Renal cortex interstitium (tissue), 15 donors: ENCODE measurements around the gene ANKRD49. TPM values are rescaled to one million over a fixed set of nuclear protein-coding genes. Genes with fewer than 3 reads are reported as not detected.

ENCODE experiments used
- DNase-seq, 11 donors: peaks; one replicate each; pipeline ENCODE4 v3.0.0-alpha.2; 2013; ENCODE audit warnings: low read depth in 9 of 11, low spot score in 4 of 11; ENCODE audit errors: extremely low read depth in 1 of 11
- long read RNA-seq, 16 experiments: transcript quantifications; one replicate each; lab custom pipeline, GENCODE V29; 2026
- polyA plus RNA-seq, 3 donors: library from polyadenylated mRNA; unstranded; fragments of 120-200 nt; gene quantifications; one replicate each; pipeline ENCODE4 v1.2.1, GENCODE V29; 2013; ENCODE audit not compliant: insufficient read length in 3 of 3

Gene ANKRD49, protein sequence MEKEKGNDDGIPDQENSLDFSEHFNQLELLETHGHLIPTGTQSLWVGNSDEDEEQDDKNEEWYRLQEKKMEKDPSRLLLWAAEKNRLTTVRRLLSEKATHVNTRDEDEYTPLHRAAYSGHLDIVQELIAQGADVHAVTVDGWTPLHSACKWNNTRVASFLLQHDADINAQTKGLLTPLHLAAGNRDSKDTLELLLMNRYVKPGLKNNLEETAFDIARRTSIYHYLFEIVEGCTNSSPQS
- polyA plus RNA-seq, result 10 to 100 TPM; 22.8 to 29.7 (median 24.0) TPM
- long read RNA-seq, donor 1, transcript ANKRD49-208 (2 exons, 3,002 nt), result major isoform, 6 of 14 reads
- long read RNA-seq, donor 1, partial matches to known transcripts, result 7 of 14 reads
- long read RNA-seq, donor 1, other reads (novel, unspliced or antisense), result 0 of 14 reads
- long read RNA-seq, donor 2, transcript ANKRD49-208 (2 exons, 3,002 nt), result major isoform, 6 of 7 reads
- long read RNA-seq, donor 2, partial matches to known transcripts, result 0 of 7 reads
- long read RNA-seq, donor 2, other reads (novel, unspliced or antisense), result 0 of 7 reads
- long read RNA-seq, donor 3, partial matches to known transcripts, result 0 of 10 reads
- long read RNA-seq, donor 3, other reads (novel, unspliced or antisense), result 0 of 10 reads
- long read RNA-seq, donor 4, transcript ANKRD49-208 (2 exons, 3,002 nt), result major isoform, 5 of 10 reads
- long read RNA-seq, donor 4, transcript ANKRD49-210 (3 exons, 2,268 nt), result major isoform, 5 of 10 reads
- long read RNA-seq, donor 4, partial matches to known transcripts, result 0 of 10 reads
- long read RNA-seq, donor 4, other reads (novel, unspliced or antisense), result 0 of 10 reads
- long read RNA-seq, donor 5, result 0 reads
- long read RNA-seq, donor 6, partial matches to known transcripts, result 0 of 9 reads
- long read RNA-seq, donor 6, other reads (novel, unspliced or antisense), result 0 of 9 reads
- long read RNA-seq, donor 7, partial matches to known transcripts, result 0 of 6 reads
- long read RNA-seq, donor 7, other reads (novel, unspliced or antisense), result 0 of 6 reads
- long read RNA-seq, donor 8, transcript ANKRD49-208 (2 exons, 3,002 nt), result major isoform, 14 of 24 reads
- long read RNA-seq, donor 8, partial matches to known transcripts, result 6 of 24 reads
- long read RNA-seq, donor 8, other reads (novel, unspliced or antisense), result 0 of 24 reads
- long read RNA-seq, donor 9, transcript ANKRD49-208 (2 exons, 3,002 nt), result major isoform, 5 of 7 reads
- long read RNA-seq, donor 9, partial matches to known transcripts, result 0 of 7 reads
- long read RNA-seq, donor 9, other reads (novel, unspliced or antisense), result 0 of 7 reads
- long read RNA-seq, donor 10, transcript ANKRD49-208 (2 exons, 3,002 nt), result major isoform, 6 of 12 reads
- long read RNA-seq, donor 10, transcript ANKRD49-210 (3 exons, 2,268 nt), result major isoform, 6 of 12 reads
- long read RNA-seq, donor 10, partial matches to known transcripts, result 0 of 12 reads
- long read RNA-seq, donor 10, other reads (novel, unspliced or antisense), result 0 of 12 reads
- long read RNA-seq, donor 11, transcript ANKRD49-208 (2 exons, 3,002 nt), result major isoform, 5 of 10 reads
- long read RNA-seq, donor 11, partial matches to known transcripts, result 0 of 10 reads
- long read RNA-seq, donor 11, other reads (novel, unspliced or antisense), result 0 of 10 reads
- long read RNA-seq, donor 12, partial matches to known transcripts, result 0 of 5 reads
- long read RNA-seq, donor 12, other reads (novel, unspliced or antisense), result 0 of 5 reads
- long read RNA-seq, donor 13, result 0 reads
- long read RNA-seq, donor 14, transcript ANKRD49-208 (2 exons, 3,002 nt), result major isoform, 11 of 17 reads
- long read RNA-seq, donor 14, transcript ANKRD49-210 (3 exons, 2,268 nt), result minor isoform, 5 of 17 reads
- long read RNA-seq, donor 14, partial matches to known transcripts, result 0 of 17 reads
- long read RNA-seq, donor 14, other reads (novel, unspliced or antisense), result 0 of 17 reads
- long read RNA-seq, donor 15, partial matches to known transcripts, result 0 of 1 reads
- long read RNA-seq, donor 15, other reads (novel, unspliced or antisense), result 0 of 1 reads
- long read RNA-seq, donor 16, transcript ANKRD49-208 (2 exons, 3,002 nt), result major isoform, 12 of 29 reads
- long read RNA-seq, donor 16, transcript ANKRD49-210 (3 exons, 2,268 nt), result major isoform, 12 of 29 reads
- long read RNA-seq, donor 16, partial matches to known transcripts, result 0 of 29 reads
- long read RNA-seq, donor 16, other reads (novel, unspliced or antisense), result 0 of 29 reads

DNA sequence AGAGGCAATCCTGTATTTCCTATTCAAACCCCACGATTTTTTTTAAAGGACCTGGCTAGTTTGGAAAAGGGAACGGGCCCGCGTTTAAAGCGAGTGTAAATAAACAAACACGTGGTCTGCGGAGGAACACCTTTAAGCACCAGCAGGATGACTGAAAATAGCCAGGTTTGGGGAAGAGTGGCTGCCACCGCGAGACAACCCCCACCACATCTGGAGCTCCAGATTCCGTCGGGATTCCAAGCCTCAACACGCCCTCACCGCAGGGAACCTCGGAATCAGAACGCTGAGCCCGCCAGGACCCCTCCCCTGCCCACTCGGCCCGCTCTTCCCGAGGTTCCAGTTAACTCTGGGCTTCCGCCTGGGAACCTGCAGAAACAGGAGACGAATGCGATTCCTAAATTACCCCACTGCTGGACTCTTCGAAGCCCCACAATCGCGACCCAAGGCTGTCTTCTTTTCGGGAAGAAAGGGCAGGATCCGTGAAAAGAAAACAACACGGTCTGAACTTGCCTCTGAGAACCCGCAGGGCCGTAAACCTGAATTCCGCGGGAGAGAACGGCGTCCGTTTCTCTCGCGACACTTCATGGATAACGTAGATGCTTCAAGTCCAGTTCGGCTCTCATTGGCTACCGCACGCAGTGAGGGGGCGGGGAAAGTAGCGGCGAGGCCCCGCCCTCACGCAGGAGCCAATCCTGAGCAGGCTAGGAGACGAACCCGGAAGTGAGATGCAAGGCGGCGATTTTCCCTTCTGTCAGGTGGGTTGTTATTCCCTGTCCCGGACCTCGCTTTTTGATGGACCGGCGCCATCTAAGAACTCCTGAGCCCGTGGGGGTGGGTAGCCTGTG is at the start of gene ANKRD49, which contains the start of gene MRE11:
Gene ANKRD49 (plus strand): TSS at position 704 of the 845 bp plus-strand sequence. CDS start 2,710 bp downstream, outside the sequence.
Gene MRE11 (minus strand): TSS at position 564 of the 845 bp plus-strand sequence. CDS start 1,043 bp downstream, outside the sequence.
- DNase-seq, result peak; percentile 94 to 98 (median 97)

DNA sequence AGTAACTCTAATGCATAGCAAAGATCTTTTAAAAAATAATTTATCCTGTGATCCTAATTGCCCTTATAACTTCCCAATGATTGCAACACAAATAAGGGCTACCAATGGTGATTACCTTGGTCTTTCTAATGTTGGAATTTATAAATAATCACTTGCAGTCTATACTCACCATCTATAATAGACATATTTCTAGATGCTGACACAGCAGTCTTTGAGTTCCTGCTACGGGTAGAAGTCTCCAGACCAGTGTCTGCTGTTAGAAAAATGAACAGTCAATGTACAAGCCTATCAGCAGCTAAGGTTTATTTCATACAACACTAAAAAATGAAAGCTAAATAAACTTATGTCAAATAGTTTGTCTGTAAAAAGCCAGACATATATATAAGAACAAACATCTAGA is 48.1 kb upstream of the ANKRD49 start:
- no peak for DNase-seq

GRCh38 chr11:94447149-94447548 is 46.6 kb upstream of the ANKRD49 start:
- no peak for DNase-seq

GRCh38 chr11:94449029-94449428 is 44.8 kb upstream of the ANKRD49 start:
- DNase-seq, result no peak

- no peak for DNase-seq
Measured at GRCh38 chr11:94449437-94449836, 44.3 kb upstream of the ANKRD49 start.

DNA sequence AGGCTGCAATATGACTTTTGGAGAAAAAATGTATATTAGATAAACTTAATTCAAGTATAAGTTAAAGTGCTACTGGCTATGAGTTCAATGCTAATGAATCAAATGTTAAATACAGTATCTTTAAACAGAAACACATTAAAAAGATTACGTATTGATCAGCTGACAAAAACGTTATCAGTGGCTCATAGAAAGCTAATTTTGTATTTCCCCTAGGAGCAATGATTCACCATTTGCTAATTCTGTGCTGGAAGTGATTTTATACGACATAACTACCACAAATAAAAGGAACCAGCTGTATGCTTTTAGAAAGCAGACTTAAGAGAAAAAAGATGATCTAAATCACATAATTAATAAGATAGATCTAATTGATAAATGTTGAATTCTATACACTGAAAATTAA is 43.7 kb upstream of the ANKRD49 start:
- no peak for DNase-seq

GRCh38 chr11:94452988-94453387 is 40.8 kb upstream of the ANKRD49 start:
- no peak for DNase-seq

DNA sequence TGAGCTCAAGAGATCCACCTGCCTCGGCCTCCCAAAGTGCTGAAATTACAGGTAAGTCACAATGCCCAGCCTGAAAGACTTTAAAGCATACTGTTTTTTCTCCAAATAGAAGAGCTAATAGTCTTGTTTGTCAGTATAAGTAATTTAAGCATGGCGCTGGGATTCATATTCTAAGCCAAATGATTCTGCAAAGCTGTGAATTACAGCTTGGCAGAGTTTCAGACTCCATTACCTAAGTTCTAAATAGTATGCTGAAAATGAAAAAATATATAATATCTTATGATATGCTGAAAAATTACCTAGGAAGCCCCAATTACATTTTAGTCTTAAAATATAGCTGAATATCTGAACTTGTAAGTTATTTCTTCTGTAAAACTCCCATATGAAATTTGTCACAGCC is 39.5 kb upstream of the ANKRD49 start:
- DNase-seq, result no peak

DNA sequence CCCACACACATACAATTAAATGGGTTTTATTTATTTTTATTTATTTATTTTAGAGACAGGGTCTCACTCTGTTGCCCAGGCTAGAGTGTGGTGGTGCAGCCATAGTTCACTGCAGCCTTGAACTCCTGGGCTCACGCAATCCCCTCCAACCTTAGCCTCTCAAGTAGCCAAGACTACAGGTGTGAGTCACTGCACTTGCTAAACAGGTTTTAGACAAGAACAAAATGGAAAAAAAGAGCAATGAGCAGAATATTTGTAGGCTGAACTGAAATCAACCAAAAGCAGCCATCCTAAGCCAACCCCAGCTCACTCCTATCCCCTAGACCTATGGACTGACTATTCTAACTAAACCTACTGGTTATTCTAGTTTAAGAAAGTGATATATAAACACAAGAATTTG is 37.9 kb upstream of the ANKRD49 start:
- DNase-seq, result peak in 4 of 11 donors; percentile 2 to 11 (median 7)

- no peak for DNase-seq
Measured at GRCh38 chr11:94457118-94458029, 36.4 kb upstream of the ANKRD49 start.

DNA sequence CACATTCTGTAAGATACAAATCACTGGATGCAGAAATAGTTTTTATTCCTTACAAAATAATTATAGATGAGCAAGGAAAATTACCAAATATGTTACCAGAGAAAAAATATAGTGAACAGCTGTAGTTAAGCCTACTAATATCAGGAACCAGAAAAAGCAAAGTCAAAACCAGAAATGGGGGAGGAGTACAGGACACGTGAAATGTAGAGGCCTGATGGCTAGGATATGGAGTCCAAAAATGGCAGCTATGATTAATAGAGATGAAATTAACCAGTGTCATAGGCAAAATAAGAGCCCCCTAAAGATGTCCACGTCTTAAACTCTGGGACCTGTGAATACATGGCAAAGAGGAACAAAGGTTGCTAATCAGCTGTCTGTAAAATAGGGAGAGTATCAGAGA is 34.2 kb upstream of the ANKRD49 start:
- DNase-seq, result no peak

- no peak for DNase-seq
Measured at GRCh38 chr11:94469416-94469815, 24.4 kb upstream of the ANKRD49 start.

- no peak for DNase-seq
Measured at GRCh38 chr11:94472916-94473799, 20.6 kb upstream of the ANKRD49 start.

DNA sequence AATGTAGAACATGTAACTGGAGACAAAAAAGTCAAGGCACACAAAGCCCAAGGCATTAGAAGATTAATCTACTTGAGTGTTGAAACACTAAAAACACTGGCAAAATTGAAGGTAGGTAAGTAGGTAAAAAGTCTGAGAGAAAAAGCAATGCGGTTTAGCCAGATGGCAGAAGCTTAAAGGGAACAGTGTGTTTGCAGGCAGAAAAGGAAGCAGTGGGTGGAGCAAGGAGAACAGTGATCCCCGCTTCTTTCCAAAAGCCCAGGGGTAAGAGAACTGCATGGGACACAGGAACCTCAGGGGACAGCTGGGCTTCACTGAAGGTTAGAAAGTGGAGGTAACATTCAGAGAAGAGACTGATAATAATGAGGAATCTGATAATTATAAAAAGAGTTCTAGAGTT is 16.2 kb upstream of the ANKRD49 start:
- no peak for DNase-seq
